GM21786 (cell line): Measurements from ENCODE around the gene TUBA4A.
"Not testable (repeated sequence)": the region's sequence is repeated elsewhere in the genome, so short reads cannot be mapped to it uniquely, and the experiment has no call there.

Experiments used
- ATAC-seq: cut with Tn5 transposase; IDR thresholded peaks from one replicate; pipeline ENCODE4 v1.9.1; 2021; ENCODE audit not compliant: unreplicated experiment

The TUBA4A gene

GRCh38 chr2:219287116-219287440 is 33.4 kb upstream of the TUBA4A start:
- not testable (repeated sequence) for ATAC-seq

- no peak for ATAC-seq
These were observed 32.9 kb upstream of the TUBA4A start for GRCh38 chr2:219286436-219287115.

GRCh38 chr2:219285894-219286425 is 32.2 kb upstream of the TUBA4A start:
- ATAC-seq, result no peak

GRCh38 chr2:219285373-219285735 is 31.6 kb upstream of the TUBA4A start:
- no peak for ATAC-seq

GRCh38 chr2:219284501-219285372 is 31.0 kb upstream of the TUBA4A start:
- no peak for ATAC-seq

- no peak for ATAC-seq
These were observed 29.3 kb upstream of the TUBA4A start for GRCh38 chr2:219282943-219283581.

- ATAC-seq, result no peak
These were observed 28.7 kb upstream of the TUBA4A start for GRCh38 chr2:219282375-219282774.

GRCh38 chr2:219281588-219281987 is 27.9 kb upstream of the TUBA4A start:
- ATAC-seq, result no peak

GRCh38 chr2:219280651-219281050 is 26.9 kb upstream of the TUBA4A start:
- ATAC-seq, result no peak

- ATAC-seq, result no peak
These were observed 26.3 kb upstream of the TUBA4A start for GRCh38 chr2:219279916-219280516.

- ATAC-seq, result peak; percentile 86
These were observed 25.6 kb upstream of the TUBA4A start, which contains the start of gene DNAJB2 for GRCh38 chr2:219279151-219279915. DNAJB2 (plus strand) TSS chr2:219279366; CDS start chr2:219279834, 468 bp downstream.

GRCh38 chr2:219278655-219279150 is 25.0 kb upstream of the TUBA4A start:
- no peak for ATAC-seq

- ATAC-seq, result peak; percentile 20
These were observed 24.3 kb upstream of the TUBA4A start for GRCh38 chr2:219277703-219278654.

GRCh38 chr2:219274361-219274921 is 20.7 kb upstream of the TUBA4A start:
- ATAC-seq, result no peak

GRCh38 chr2:219273937-219274336 is 20.2 kb upstream of the TUBA4A start:
- no peak for ATAC-seq

GRCh38 chr2:219272995-219273394 is 19.3 kb upstream of the TUBA4A start:
- ATAC-seq, result no peak

- no peak for ATAC-seq
These were observed 18.6 kb upstream of the TUBA4A start for GRCh38 chr2:219272356-219272755.

- ATAC-seq, result no peak
These were observed 17.3 kb upstream of the TUBA4A start for GRCh38 chr2:219271021-219271420.

GRCh38 chr2:219270055-219270372 is 16.3 kb upstream of the TUBA4A start:
- no peak for ATAC-seq
